RWPE1 (cell line): Measurements from ENCODE around the gene GLIPR2.
"Not testable (repeated sequence)": the region's sequence is repeated elsewhere in the genome, so short reads cannot be mapped to it uniquely, and the experiment has no call there.

ENCODE experiments used
- CTCF ChIA-PET: fragments of 350-600 bp; sonication (Branson Sonifier 250); formaldehyde crosslinking; extraction: SDS; loops from one replicate; lab custom pipeline; 2021; lab: Yijun Ruan, JAX
- POLR2A ChIA-PET: fragments of 400-600 bp; formaldehyde crosslinking; extraction: SDS; loops from one replicate; lab custom pipeline; 2020; ENCODE audit warnings: antibody characterized with exemption; ENCODE audit not compliant: low non-redundant PET; lab: Yijun Ruan, JAX
- DNase-seq: peaks from one replicate; pipeline ENCODE4 v3.0.0; 2012; ENCODE audit warnings: low spot score
- H3K27ac ChIP-seq: fragments of 450-650 bp; 2 replicates; pipeline ENCODE4 v1.5.1; 2017
- CTCF ChIP-seq: fragments of 450-650 bp; conservative IDR thresholded peaks from 2 replicates; pipeline ENCODE4 v1.5.1; 2017; ENCODE audit warnings: low read depth, mild to moderate bottlenecking

The GLIPR2 gene

GRCh38 chr9:36126016-36126730 is 10.4 kb upstream of the GLIPR2 start:
- ChIA-PET POLR2A (no interaction called here), CTCF (no interaction called here)
- DNase-seq, result no peak
- no peak overlapping the region for H3K27ac ChIP-seq
- no peak for TF ChIP-seq CTCF

GRCh38 chr9:36127652-36128244 is 8.8 kb upstream of the GLIPR2 start:
- POLR2A ChIA-PET, result no interaction called here
- no peak overlapping the region for H3K27ac ChIP-seq
- CTCF ChIA-PET, result no interaction called here
- DNase-seq, result no peak
- TF ChIP-seq CTCF, result no peak

GRCh38 chr9:36128349-36128748 is 8.2 kb upstream of the GLIPR2 start:
- no peak overlapping the region for H3K27ac ChIP-seq
- DNase-seq, result no peak
- no peak for TF ChIP-seq CTCF
- ChIA-PET CTCF (no interaction called here), POLR2A (no interaction called here)

GRCh38 chr9:36129139-36129538 is 7.4 kb upstream of the GLIPR2 start:
- DNase-seq, result no peak
- no peak for TF ChIP-seq CTCF
- ChIA-PET CTCF (interaction anchor here (1.0 kb wide), 1 partner anchor 26 kb away, joined by 3 read pairs; no protein-coding TSS in a partner anchor), POLR2A (no interaction called here)
- no peak overlapping the region for H3K27ac ChIP-seq

GRCh38 chr9:36131666-36132065 is 4.9 kb upstream of the GLIPR2 start:
- DNase-seq, POLR2A ChIA-PET, H3K27ac ChIP-seq: not testable (repeated sequence)
- CTCF ChIA-PET, result interaction anchor here (1.1 kb wide), 1 partner anchor 341 kb away, joined by 6 read pairs; no protein-coding TSS in a partner anchor

GRCh38 chr9:36132086-36132485 is 4.4 kb upstream of the GLIPR2 start:
- TF ChIP-seq CTCF, result no peak
- ChIA-PET CTCF (interaction anchor here (1.1 kb wide), 1 partner anchor 342 kb away, joined by 6 read pairs; no protein-coding TSS in a partner anchor), POLR2A (no interaction called here)
- no peak for DNase-seq
- no peak overlapping the region for H3K27ac ChIP-seq
